ENCODE results near the gene ESR2.

The ESR2 gene

GRCh38 chr14:64294672-64295413 lies 672 bp upstream of the ESR2 start:
- H3K4me1 Mint-ChIP-seq = peaks cover 13% of the 10 kb centered on the region
- H3K27ac Mint-ChIP-seq = peak overlapping the region; percentile 89
- no peaks in the 10 kb centered on the region for H3K9me3 Mint-ChIP-seq
- DNase-seq (ENCODE audit: low spot score in 2 of 2) = peak; percentile 96 to 98
- no peaks in the 10 kb centered on the region for H3K36me3 Mint-ChIP-seq
- peak; percentile 87 for ATAC-seq (ENCODE audit: low read depth)
- peaks cover 2% of the 10 kb centered on the region for H3K27me3 Mint-ChIP-seq
- peak overlapping the region; percentile 92 for H3K4me3 Mint-ChIP-seq

- H3K27ac Mint-ChIP-seq = no peak overlapping the region
- H3K36me3 Mint-ChIP-seq = no peaks in the 10 kb centered on the region
- ATAC-seq (ENCODE audit: low read depth) (no peak), DNase-seq (ENCODE audit: low spot score in 2 of 2) (no peak)
- H3K4me3 Mint-ChIP-seq = no peak overlapping the region
- H3K9me3 Mint-ChIP-seq = no peaks in the 10 kb centered on the region
- peaks cover 13% of the 10 kb centered on the region for H3K4me1 Mint-ChIP-seq
- no peaks in the 10 kb centered on the region for H3K27me3 Mint-ChIP-seq
These were observed 2.0 kb downstream of the ESR2 start for GRCh38 chr14:64292197-64292596.

- Mint-ChIP-seq H3K36me3 (peaks cover 5% of the 10 kb centered on the region), H3K4me3 (no peak overlapping the region), H3K4me1 (peaks cover 10% of the 10 kb centered on the region), H3K9me3 (no peaks in the 10 kb centered on the region), H3K27me3 (no peaks in the 10 kb centered on the region), H3K27ac (no peak overlapping the region)
- ATAC-seq (ENCODE audit: low read depth) = no peak
- DNase-seq (ENCODE audit: low spot score in 2 of 2) = no peak
These were observed 4.6 kb downstream of the ESR2 start for GRCh38 chr14:64289571-64289970.

- Mint-ChIP-seq H3K4me3 (no peak overlapping the region), H3K27me3 (no peaks in the 10 kb centered on the region), H3K36me3 (peaks cover 12% of the 10 kb centered on the region), H3K4me1 (peaks cover 3% of the 10 kb centered on the region), H3K9me3 (no peaks in the 10 kb centered on the region), H3K27ac (peak overlapping the region; percentile 70)
- no peak for ATAC-seq (ENCODE audit: low read depth)
- DNase-seq (ENCODE audit: low spot score in 2 of 2) = no peak
These were observed 12.4 kb downstream of the ESR2 start for GRCh38 chr14:64281805-64282204.

GRCh38 chr14:64279704-64280668 lies 14.2 kb downstream of the ESR2 start:
- H3K27ac Mint-ChIP-seq = no peak overlapping the region
- no peaks in the 10 kb centered on the region for H3K27me3 Mint-ChIP-seq
- H3K9me3 Mint-ChIP-seq = no peaks in the 10 kb centered on the region

GRCh38 chr14:64278458-64278857 lies 15.7 kb downstream of the ESR2 start:
- no peak for ATAC-seq (ENCODE audit: low read depth)
- Mint-ChIP-seq H3K4me3 (no peak overlapping the region), H3K36me3 (peaks cover 9% of the 10 kb centered on the region), H3K4me1 (peaks cover 3% of the 10 kb centered on the region), H3K9me3 (no peaks in the 10 kb centered on the region), H3K27me3 (no peaks in the 10 kb centered on the region), H3K27ac (no peak overlapping the region)
- DNase-seq (ENCODE audit: low spot score in 2 of 2) = no peak

More at GRCh38 chr14:64279704-64280668, 14.2 kb downstream of the ESR2 start:
- no peak for DNase-seq (ENCODE audit: low spot score in 2 of 2)
- Mint-ChIP-seq H3K4me3 (no peak overlapping the region), H3K4me1 (peaks cover 3% of the 10 kb centered on the region), H3K36me3 (peaks cover 7% of the 10 kb centered on the region)
- no peak for ATAC-seq (ENCODE audit: low read depth)

- Mint-ChIP-seq H3K27me3 (no peaks in the 10 kb centered on the region), H3K4me3 (no peak overlapping the region), H3K9me3 (no peaks in the 10 kb centered on the region), H3K4me1 (peaks cover 10% of the 10 kb centered on the region), H3K27ac (no peak overlapping the region), H3K36me3 (peaks cover 4% of the 10 kb centered on the region)
- ATAC-seq (ENCODE audit: low read depth) = no peak
- no peak for DNase-seq (ENCODE audit: low spot score in 2 of 2)
These were observed 22.2 kb downstream of the ESR2 start for GRCh38 chr14:64272019-64272418.

GRCh38 chr14:64266239-64266638 lies 27.9 kb downstream of the ESR2 start:
- H3K4me1 Mint-ChIP-seq = peaks cover 18% of the 10 kb centered on the region
- H3K9me3 Mint-ChIP-seq = no peaks in the 10 kb centered on the region
- ATAC-seq (ENCODE audit: low read depth) (peak; percentile 61), DNase-seq (ENCODE audit: low spot score in 2 of 2) (no peak)
- H3K27me3 Mint-ChIP-seq = no peaks in the 10 kb centered on the region
- H3K36me3 Mint-ChIP-seq = no peaks in the 10 kb centered on the region
- H3K4me3 Mint-ChIP-seq = no peak overlapping the region
- peak overlapping the region; percentile 60 for H3K27ac Mint-ChIP-seq

- Mint-ChIP-seq H3K27ac (peak overlapping the region; percentile 60), H3K4me1 (peaks cover 18% of the 10 kb centered on the region)
These were observed 28.9 kb downstream of the ESR2 start for GRCh38 chr14:64265222-64265621.

GRCh38 chr14:64260418-64260817 lies 33.8 kb downstream of the ESR2 start:
- ATAC-seq (ENCODE audit: low read depth) (no peak), DNase-seq (ENCODE audit: low spot score in 2 of 2) (no peak)
- Mint-ChIP-seq H3K9me3 (no peaks in the 10 kb centered on the region), H3K27me3 (no peaks in the 10 kb centered on the region), H3K27ac (no peak overlapping the region), H3K4me3 (no peak overlapping the region), H3K4me1 (no peaks in the 10 kb centered on the region), H3K36me3 (peaks cover 9% of the 10 kb centered on the region)

More at GRCh38 chr14:64265222-64265621, 28.9 kb downstream of the ESR2 start:
- Mint-ChIP-seq H3K4me3 (no peak overlapping the region), H3K27me3 (no peaks in the 10 kb centered on the region), H3K9me3 (no peaks in the 10 kb centered on the region), H3K36me3 (no peaks in the 10 kb centered on the region)
- no peak for DNase-seq (ENCODE audit: low spot score in 2 of 2)
- ATAC-seq (ENCODE audit: low read depth) = peak; percentile 72

- H3K4me3 Mint-ChIP-seq = no peak overlapping the region
- no peaks in the 10 kb centered on the region for H3K27me3 Mint-ChIP-seq
- DNase-seq (ENCODE audit: low spot score in 2 of 2) = no peak
- H3K9me3 Mint-ChIP-seq = no peaks in the 10 kb centered on the region
- peaks cover 9% of the 10 kb centered on the region for H3K36me3 Mint-ChIP-seq
- H3K27ac Mint-ChIP-seq = peak overlapping the region; percentile 33
- ATAC-seq (ENCODE audit: low read depth) = no peak
- peaks cover 3% of the 10 kb centered on the region for H3K4me1 Mint-ChIP-seq
These were observed 38.4 kb downstream of the ESR2 start for GRCh38 chr14:64255756-64256155.

- no peak overlapping the region for H3K27ac Mint-ChIP-seq
- peaks cover 5% of the 10 kb centered on the region for H3K36me3 Mint-ChIP-seq
- H3K9me3 Mint-ChIP-seq = no peaks in the 10 kb centered on the region
- H3K4me3 Mint-ChIP-seq = no peak overlapping the region
- ATAC-seq (ENCODE audit: low read depth) = no peak
- no peaks in the 10 kb centered on the region for H3K27me3 Mint-ChIP-seq
- H3K4me1 Mint-ChIP-seq = peaks cover 4% of the 10 kb centered on the region
- DNase-seq (ENCODE audit: low spot score in 2 of 2) = no peak
These were observed 40.5 kb downstream of the ESR2 start for GRCh38 chr14:64253672-64254071.

- ATAC-seq (ENCODE audit: low read depth) = no peak
- peaks cover 6% of the 10 kb centered on the region for H3K4me1 Mint-ChIP-seq
- H3K4me3 Mint-ChIP-seq = no peak overlapping the region
- no peak overlapping the region for H3K27ac Mint-ChIP-seq
- H3K9me3 Mint-ChIP-seq = no peaks in the 10 kb centered on the region
- H3K27me3 Mint-ChIP-seq = no peaks in the 10 kb centered on the region
- DNase-seq (ENCODE audit: low spot score in 2 of 2) = no peak
- H3K36me3 Mint-ChIP-seq = peaks cover 8% of the 10 kb centered on the region
These were observed 44.8 kb downstream of the ESR2 start for GRCh38 chr14:64249363-64249762.

GRCh38 chr14:64248689-64249088 lies 45.5 kb downstream of the ESR2 start:
- DNase-seq (ENCODE audit: low spot score in 2 of 2) (no peak), ATAC-seq (ENCODE audit: low read depth) (no peak)
- Mint-ChIP-seq H3K36me3 (peaks cover 8% of the 10 kb centered on the region), H3K4me1 (peaks cover 6% of the 10 kb centered on the region), H3K4me3 (no peak overlapping the region), H3K9me3 (no peaks in the 10 kb centered on the region), H3K27ac (no peak overlapping the region), H3K27me3 (no peaks in the 10 kb centered on the region)
